Stimulated activated CD4-positive, alpha-beta T cell treated with anti-CD3 and anti-CD28 coated beads, Interleukin-1b, Interleukin-23, amount 100 ng/mL, for 1 hour (primary cell): ENCODE results near the gene CARS2.
"Not testable (repeated sequence)": the region's sequence is repeated elsewhere in the genome, so short reads cannot be mapped to it uniquely, and the experiment has no call there.

ENCODE experiments used
- DNase-seq, 2 donors: peaks; one replicate each; pipeline ENCODE4 v3.0.0-alpha.2; 2020; ENCODE audit warnings: low read depth in 2 of 2

Gene CARS2

GRCh38 chr13:110638814-110639806, 66.8 kb downstream of the CARS2 start:
- no peak for DNase-seq

DNA sequence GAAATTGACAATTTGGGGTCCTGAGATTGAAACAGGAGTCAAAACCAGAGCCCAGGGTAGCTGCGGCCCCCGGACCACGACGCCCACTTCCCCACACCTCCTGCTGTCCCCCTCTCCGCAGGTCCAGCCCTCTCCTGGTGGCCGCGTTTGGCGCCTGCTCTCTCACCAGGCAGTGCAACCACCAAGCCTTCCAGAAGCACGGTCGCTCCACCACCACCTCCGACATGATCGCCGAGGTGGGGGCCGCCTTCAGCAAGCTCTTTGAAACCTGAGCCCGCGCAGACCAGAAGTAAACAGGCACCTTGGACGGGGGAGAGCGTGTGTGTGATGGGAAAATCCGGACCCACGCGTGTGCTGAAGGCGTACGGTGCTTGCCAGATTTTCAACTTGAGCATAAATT, 67.7 kb downstream of the CARS2 start:
- no peak for DNase-seq

GRCh38 chr13:110637747-110638146, 68.2 kb downstream of the CARS2 start:
- DNase-seq: no peak

- DNase-seq: no peak
Observed at GRCh38 chr13:110637275-110637674, 68.6 kb downstream of the CARS2 start.

GRCh38 chr13:110636701-110637201, 69.2 kb downstream of the CARS2 start:
- DNase-seq: no peak

- no peak for DNase-seq
Observed at GRCh38 chr13:110636053-110636475, 69.9 kb downstream of the CARS2 start.

DNA sequence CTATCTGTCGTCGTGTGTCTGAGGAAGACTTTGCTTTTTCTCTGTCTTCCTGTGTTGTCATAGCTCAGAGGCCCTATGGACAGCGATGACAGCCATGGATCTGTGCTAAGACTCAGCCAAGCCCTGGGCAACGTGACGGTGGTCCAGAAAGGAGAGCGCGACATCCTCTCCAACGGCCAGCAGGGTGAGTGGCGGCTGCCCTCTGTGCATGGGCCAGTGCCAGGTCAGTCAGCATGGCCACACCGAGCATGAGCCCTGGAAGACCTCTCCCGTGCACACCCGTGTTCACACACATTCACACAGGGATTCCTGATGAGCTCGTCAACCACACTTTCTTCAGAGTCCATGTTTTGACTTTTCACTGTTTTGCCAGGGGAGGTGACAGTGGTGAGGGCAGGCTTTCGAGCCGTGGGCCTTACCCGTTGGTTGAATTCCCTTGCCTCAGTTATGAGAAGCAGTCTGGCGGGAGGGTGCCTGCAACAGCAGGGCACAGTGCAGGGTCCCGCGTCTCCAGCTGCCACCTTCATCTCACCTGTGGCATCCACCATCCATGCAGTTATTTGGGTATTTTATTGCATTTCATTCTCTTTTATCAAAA, 70.4 kb downstream of the CARS2 start:
- DNase-seq: no peak

DNA sequence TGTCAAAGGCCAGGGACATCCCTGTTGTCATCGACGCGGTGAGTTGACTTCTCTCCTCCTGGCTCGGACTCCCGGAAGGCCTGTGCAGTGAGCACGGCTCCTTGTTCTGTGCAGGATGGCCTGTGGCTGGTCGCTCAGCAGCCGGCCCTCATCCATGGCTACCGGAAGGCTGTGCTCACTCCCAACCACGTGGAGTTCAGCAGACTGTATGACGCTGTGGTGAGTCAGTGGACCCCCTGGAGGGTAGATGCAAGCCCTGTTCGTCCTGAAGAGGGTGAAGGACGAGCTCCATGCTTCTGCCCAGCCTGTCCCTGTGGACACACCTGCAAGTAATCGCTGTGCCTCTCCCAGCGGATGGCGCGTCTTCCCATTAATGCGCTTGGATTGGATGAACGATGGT, 71.4 kb downstream of the CARS2 start:
- DNase-seq: no peak

GRCh38 chr13:110633776-110634175, 72.1 kb downstream of the CARS2 start:
- DNase-seq: no peak

DNA sequence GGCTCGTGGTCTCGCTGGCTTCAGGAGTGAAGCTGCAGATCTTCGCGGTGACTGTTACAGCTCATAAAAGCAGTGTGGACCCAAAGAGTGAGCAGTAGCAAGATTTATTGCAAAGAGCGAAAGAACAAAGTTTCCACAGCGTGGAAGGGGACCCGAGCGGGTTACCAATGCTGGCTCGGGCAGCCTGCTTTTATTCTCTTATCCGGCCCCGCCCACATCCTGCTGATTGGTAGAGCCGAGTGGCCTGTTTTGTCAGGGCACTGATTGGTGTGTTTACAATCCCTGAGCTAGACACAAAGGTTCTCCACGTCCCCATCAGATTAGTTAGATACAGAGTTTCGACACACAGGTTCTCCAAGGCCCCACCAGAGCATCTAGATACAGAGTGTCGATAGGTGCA, 73.7 kb downstream of the CARS2 start:
- DNase-seq: not testable (repeated sequence)

- DNase-seq: no peak
Observed at GRCh38 chr13:110630566-110631119, 75.3 kb downstream of the CARS2 start.

- DNase-seq: no peak
Observed at GRCh38 chr13:110629735-110630134, 76.2 kb downstream of the CARS2 start.

GRCh38 chr13:110628952-110629701, 76.8 kb downstream of the CARS2 start:
- no peak for DNase-seq

- no peak for DNase-seq
Observed at GRCh38 chr13:110628477-110628793, 77.5 kb downstream of the CARS2 start.

DNA sequence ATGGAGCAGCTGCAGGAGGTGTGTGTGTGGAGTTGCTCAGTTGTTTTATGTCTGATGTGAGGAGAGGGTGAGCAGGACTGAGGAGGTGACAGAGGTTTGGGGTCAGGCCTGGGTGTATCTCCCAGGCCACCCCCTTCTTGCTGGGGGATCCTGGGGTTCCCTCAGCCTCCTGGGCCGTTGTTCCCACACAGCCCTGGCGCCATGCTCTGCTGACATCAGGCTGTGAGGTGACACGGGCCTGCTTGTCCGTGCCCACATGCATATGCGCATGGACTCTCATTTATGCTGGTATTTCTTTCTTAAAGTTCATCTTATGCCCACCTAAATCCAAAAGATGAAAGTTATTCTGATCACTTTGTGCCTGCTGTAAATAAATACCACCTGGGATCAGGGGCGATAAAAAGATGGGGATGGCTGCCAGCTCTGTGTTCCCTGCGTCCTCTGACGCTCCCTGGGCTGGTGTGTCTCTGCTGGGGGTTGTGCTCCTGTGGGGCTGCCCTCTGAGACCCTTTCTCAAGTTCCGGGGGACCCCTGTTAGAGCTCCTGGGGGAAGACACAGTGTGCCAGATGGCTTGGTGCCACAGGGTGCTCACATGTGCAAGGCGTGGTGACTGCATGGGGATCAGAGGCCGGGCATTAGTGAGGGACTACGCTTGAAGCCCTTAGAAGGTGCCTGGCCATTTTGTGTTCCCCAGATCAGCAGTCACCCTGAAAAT, 78.0 kb downstream of the CARS2 start:
- no peak for DNase-seq

DNA sequence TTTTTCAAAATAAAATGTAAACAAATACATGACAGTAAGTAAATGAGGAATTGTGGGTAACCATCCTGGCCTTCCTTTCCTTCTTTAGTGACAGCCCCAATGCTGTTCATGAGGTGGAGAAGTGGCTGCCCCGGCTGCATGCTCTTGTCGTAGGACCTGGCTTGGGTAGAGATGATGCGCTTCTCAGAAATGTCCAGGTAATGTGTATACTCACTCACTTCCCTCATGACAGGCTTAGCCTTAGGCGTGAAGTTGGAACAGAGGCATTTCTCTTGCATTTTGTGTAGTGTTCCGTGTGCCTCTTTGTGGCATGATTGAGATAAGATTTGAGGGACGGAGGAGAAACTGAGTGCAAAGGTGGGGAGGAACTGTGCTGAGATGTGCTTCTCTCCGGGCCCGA, 78.6 kb downstream of the CARS2 start:
- no peak for DNase-seq

DNA sequence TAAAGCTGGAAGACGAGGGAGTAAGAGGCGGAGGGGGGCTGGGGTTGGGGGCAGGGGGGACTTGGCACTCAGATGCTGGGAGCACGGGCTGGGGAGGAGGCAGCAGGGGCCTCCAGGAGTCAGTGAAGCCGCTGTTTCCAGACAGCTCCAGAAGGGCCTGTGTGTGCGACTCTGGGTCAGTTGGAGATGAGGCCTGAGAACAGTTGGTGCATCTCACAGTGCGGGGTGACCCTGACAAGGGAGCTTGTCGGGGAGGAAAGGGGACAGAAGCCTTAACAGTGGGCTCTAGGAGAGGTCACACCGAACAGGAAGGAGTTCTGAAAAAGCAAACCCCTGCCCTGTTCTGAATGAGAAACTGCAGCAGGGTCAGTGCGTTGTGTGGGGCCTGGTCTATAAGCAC, 79.4 kb downstream of the CARS2 start:
- no peak for DNase-seq

DNA sequence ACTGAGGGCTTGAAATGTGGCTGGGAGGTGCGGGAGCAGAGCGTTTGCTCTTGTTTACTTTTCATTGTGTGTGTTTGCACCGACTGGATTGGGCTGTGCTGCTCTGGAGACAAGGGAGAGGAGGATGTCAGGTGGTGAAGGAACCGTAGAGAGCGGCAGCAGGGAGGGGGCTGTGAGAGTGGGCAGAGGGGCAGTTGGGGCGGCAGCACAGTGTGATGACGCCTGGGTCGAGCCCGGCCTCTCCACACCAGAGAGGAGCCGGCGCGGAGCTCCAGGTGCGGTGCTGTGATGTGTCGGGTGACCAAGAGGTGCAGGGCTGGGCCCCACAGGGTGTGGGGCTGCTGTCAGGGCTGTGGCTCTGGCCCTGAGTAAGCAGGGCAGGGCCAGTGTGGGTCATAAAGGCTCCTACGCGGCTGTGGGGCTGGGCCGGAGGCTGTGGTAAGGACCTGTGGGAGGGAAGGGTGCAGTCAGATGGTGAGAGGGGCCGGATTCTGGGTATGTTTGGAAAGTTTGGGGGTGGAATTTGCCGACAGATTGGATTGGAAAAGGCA, 80.1 kb downstream of the CARS2 start:
- no peak for DNase-seq

DNA sequence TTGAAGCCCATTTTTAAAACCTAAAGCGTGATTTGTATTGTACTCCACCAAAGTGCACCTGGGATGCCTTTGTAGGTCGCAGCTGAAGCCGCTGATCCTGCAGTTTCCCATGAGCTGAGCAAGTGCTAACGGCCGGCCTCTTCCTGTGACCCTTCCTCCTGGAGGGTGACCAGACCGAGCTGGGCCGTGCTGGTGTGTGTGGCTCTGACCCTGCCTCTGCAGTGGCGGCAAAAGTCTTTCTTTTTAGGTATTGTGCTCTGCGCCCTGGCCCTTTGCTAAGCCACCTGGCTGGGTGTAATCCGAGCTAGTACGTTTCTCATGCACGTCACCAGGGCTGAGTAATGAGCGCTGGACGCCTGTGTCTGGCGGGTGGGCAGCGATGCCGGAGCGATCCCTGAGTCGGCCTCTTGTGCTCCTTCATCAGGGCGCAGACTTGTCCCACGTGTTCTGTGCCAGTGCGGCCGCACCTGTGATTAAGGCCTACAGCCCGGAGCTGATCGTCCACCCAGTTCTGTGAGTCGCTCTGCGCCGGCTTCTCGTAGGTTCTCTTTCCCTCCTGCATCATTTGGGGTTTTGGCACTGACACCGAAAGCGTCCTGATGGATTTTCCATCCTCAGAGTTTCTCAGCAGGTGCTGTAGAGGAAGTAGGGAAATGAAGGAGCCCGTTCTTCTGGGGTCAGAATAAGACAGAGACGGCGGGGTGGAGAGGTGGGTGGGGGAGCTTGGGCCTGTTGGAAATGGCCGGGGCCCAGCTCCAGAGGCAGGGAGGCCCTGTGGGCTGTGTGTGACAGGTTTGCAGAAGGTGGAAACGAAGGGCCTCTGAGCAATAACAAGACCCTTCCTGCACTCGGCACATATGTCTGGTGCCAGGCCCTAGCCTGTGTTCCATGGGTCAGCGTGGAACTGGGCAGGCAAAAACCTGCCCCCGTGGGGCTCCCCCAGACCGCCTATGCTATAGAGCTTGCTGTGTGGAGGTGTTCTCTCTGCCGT, 80.9 kb downstream of the CARS2 start:
- no peak for DNase-seq

DNA sequence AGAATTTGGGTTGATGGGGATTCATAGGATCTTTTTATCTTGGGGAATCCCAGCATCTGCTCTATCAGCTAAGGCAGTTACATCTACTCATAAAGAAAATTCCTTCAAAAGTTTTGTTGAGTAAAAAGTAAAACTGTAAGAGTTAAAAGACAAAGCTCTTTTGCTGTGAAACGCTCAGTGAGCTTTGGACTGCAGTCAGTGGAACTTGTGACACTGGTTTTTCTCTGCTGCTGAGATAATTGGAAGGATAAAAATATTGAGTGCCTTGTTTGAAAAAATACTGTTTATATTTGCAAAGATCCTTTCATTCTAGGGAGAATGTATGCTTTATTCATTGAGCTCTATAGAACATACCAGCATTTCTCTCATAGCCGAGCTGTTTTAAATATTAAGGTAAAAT, 85.3 kb downstream of the CARS2 start:
- DNase-seq: no peak
